ENCODE measurements around the gene OLFM4. TPM values are rescaled to one million over a fixed set of nuclear protein-coding genes. Genes with fewer than 3 reads are reported as not detected.

The OLFM4 gene
- total and polyA plus RNA-seq, 2 of the 8 experiments (the other 6 are each of a cell fraction or from before 2014, with no cell fraction given) = not detected

GRCh38 chr13:53012707-53013106, 15.9 kb upstream of the OLFM4 start (continued):
- TF ChIP-seq CTCF (IDR thresholded peaks at IDR 0.05; ENCODE audit: control extremely low read depth in 1 of 3, insufficient read depth in 1 of 3, low read depth in 1 of 3, low read length in 3 of 3) (no peak), POU5F1 (IDR thresholded peaks at IDR 0.05; ENCODE audit: low read depth, low read length) (no peak), HDAC6 (IDR thresholded peaks at IDR 0.05; ENCODE audit: low read depth, low read length) (no peak), BRCA1 (IDR thresholded peaks at IDR 0.05; ENCODE audit: low read depth, low read length) (no peak), EZH2 (IDR thresholded peaks at IDR 0.05; ENCODE audit: low read depth, low read length, severe bottlenecking) (no peak), CHD2 (IDR thresholded peaks at IDR 0.05; ENCODE audit: low read length) (no peak), SP1 (IDR thresholded peaks at IDR 0.05; ENCODE audit: low read depth, low read length) (no peak), RAD21 (IDR thresholded peaks at IDR 0.05 in 1 of 2, conservative IDR thresholded peaks at IDR 0.05 in 1 of 2; ENCODE audit: low read depth in 2 of 2, low read length in 2 of 2) (no peak)
